GM18951 (cell line): ENCODE data around the gene KRT6C.

Experiments
- POLR2A ChIP-seq: IDR thresholded peaks from 4 replicates; pipeline ENCODE4 v1.6.1; 2011; ENCODE audit warnings: mild to moderate bottlenecking; ENCODE audit not compliant: insufficient read length, insufficient read depth; ENCODE audit errors: extremely low read depth
- in situ Hi-C: fragments of 300-500 bp; cut with MboI; formaldehyde crosslinking; loops from one replicate; pipeline ENCODE4 v1.12.0; 2022; ENCODE audit warnings: low sequenced_read_pairs, mixed read lengths, inconsistent platforms; ENCODE audit not compliant: unreplicated experiment

KRT6C gene

DNA sequence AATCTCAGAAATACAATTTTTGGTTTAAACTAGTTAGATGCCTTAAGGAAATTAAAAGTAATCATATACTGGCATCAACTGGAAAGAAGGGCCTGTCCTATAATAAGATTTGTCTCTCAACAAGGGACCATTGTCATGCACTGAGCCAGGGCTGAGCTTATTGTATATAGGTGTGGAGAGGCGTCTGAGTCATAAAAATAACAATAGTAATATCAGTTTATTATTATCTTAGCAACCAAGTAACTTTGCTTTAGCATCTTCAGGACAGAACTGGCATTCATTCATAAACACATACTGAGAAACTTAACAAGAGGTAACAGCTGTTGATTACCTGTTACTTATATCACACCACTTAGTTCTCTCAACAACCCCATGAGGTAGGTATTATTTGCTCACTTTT is 46.5 kb downstream of the KRT6C start:
- TF ChIP-seq POLR2A = no peak
- in situ Hi-C loops = no loop called here

DNA sequence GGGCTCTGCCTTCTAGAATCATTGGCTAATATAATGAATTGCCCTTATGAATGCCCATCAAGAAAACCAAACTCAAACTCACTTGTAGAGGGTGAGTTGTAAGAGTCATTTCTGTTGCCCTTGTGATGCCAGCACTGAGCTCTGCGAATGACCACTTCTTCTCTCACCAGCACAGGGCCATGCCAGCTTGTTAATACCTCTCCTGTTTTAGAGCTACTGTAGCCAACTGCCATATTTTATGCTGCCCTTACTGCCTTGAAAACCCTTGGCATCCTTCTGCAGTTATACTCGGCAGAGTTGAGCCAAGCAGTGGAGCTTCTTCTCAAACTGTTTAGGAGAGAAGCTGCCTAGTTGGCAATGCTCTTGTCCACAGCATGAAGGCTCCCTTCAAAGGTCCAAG is 47.6 kb downstream of the KRT6C start:
- in situ Hi-C loops = no loop called here
- TF ChIP-seq POLR2A = no peak

- in situ Hi-C loops = no loop called here
- TF ChIP-seq POLR2A = no peak
Observed at GRCh38 chr12:52425466-52425865, 48.1 kb downstream of the KRT6C start.

DNA sequence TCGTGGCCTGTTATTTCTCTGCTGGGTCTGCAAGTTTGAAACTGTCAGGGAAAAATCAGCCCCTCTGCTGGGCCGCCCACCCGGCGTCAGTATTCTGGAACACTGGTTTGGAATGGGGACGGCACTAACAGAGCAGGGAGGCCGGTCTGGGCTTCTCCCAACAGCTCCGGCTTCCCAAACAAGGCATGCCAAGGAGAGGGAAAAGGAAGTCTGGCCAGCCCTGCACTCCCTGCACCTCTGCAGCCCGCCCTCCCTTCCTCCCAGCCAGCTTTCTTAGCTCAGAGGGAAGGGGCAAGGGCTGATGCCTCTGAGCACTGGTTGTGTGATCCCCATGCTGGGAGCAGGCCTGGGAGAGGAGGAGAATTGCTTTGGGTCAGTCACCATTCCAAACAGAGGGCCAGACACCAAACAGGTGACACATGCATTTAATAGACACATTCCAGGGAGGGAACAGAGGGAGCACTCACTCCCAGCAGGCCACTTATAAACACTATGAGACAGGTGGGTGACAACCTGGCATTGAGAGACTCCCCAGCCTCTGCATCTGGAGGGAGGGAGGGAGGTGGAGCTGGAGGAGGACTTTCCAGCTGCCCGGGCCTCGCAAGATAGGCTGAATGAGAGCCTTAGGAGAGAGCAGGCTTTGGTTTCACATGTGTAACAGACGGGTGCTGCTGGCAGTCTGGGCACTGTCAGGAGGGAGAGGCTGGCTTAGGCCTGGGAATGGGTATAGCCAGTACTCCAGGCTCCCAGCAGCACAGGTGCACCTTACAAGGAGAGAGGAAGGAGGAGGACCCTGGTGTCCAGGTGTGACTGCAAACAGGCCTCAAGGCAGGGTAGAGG is 49.7 kb downstream of the KRT6C start:
- TF ChIP-seq POLR2A = no peak
- in situ Hi-C loops = no loop called here

- no peak for TF ChIP-seq POLR2A
- in situ Hi-C loops = no loop called here
Observed at GRCh38 chr12:52423035-52423434, 50.6 kb downstream of the KRT6C start.

- no peak for TF ChIP-seq POLR2A
- in situ Hi-C loops = no loop called here
Observed at GRCh38 chr12:52419656-52420055, 53.9 kb downstream of the KRT6C start.

- in situ Hi-C loops = no loop called here
- no peak for TF ChIP-seq POLR2A
Observed at GRCh38 chr12:52418576-52419110, 55.0 kb downstream of the KRT6C start.
